GM19099 (cell line): ENCODE results near the gene NEGR1.

ENCODE experiments used
- POLR2A ChIP-seq: IDR thresholded peaks from 3 replicates; pipeline ENCODE4 v1.6.1; 2011; ENCODE audit warnings: low read depth; ENCODE audit not compliant: insufficient read length; ENCODE audit errors: extremely low read depth

Gene NEGR1

DNA sequence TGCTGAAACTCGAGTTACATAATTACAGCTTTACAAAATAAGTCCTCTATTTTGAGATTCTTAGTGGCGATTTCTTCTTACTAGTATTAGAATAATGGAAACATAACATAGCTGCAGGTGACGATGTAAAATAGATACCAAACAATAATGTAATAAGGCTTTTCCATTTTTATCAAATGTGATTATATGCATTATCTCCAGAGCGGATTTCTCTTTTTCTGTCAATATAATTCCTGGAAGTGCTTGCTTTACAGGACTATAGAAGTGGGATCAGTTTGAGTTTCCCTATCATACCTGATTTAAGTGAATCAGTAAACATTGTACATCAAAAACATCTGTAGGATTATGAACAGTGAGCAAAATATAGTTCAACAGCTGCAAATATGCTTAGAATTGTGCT, 442.5 kb downstream of the NEGR1 start:
- TF ChIP-seq POLR2A, result no peak

DNA sequence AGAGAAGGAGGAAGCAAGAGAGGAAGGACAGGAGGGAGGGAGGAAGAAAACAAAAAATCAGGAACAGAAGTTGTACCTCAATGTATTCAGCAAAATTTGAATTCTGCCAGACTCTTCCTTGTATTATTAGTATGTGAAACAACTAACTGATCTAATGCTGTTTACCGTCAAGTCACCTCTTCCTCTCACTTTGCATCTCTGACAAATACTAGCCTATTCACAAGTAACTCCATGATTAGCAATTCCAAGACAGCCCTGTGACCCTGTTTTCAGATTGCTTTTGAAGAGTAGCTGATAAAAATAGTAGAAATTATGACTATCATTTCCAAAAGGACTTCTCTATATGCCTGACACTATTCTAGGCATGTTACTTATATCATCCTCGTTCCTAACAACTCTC, 445.4 kb downstream of the NEGR1 start:
- TF ChIP-seq POLR2A, result no peak

DNA sequence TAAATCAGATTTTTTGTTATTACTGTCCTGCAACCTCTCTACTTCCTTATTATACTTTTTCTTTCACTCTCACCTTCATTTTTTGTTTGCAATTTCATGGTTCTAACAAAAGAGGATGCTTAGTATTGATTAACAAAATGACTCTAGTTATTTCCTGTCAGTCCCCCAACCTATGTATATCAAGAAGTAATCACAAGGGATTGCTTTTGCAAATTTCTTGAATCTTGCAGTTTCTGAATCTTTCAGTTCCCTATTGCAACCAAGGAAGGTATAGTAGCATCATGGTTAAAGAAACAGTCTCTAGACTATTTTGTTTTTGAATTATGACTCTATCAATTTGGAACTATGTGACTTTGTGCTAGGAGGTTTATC, 446.9 kb downstream of the NEGR1 start:
- no peak for TF ChIP-seq POLR2A

DNA sequence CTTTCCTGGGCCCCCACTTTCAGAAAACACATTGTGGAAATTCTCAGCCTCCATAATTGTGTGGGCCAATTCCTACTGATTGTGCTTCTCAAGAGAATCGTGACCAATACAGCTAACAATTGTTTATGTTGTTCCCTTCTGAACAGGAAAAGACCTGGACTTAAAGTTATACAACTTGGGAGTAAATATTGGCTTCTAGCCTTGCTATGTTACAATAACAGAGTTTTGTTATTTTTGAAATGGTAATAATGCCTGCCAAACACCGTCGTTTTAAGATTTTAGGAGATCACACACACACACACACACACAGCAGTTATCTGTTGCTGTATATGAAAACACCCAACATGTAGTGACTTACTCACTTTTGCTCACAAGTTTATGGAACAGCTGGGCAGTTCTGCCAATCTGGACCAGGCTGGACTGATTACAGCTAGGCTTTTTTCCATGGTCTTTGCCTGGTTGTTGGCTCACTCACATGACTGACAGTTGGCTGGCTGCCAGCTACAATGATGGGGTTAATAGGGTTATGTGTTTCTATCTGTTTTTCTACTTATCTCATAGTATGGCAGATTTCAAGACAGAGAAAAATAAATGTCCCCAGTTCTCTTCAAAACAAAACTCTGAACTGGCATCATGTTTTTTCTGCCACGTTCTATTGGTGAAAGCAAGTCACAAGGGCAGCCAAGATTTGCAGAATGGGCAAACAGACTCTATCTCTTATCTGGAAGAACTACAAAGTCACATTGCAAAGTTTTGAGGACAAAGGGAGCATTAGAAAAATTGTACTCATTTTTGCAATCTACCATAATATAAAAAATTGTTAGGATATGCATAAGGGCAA, 447.5 kb downstream of the NEGR1 start:
- no peak for TF ChIP-seq POLR2A

DNA sequence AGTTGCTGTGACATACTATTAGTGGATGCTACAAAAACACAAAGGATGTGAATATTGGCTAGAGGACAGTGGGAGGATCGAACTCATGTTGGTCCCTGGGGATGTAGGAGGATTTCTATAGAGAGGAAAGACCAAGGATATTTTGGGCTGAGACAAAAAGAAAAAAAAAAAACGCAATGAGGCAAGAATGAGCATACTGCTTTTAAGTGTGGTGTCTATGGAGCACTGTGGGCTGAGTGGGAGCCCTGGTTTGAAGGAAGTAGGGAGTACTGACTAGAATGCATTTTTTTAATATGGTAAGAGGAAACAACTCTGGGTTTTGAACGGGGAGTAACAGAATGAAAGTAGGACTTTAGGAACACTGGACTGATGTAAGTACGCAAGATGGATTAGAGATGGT, 450.7 kb downstream of the NEGR1 start:
- no peak for TF ChIP-seq POLR2A

DNA sequence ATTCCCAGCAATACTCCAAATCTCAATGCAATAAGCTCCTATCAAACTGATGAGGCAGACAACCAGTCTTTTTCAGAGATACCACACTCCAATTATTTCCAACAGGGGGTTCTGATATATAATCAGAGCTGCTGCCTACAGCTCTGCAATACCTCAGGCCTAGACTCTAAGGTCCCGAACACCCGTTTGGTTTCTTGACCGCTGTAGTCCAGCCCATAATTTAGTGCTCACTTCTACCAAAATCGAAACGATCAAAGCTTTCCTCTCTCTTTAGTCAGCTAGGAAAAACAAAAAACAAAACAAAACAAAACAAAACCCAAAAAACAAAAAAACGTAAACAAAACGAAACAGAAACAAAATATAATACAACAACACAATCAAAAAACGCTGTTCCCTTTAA, 453.0 kb downstream of the NEGR1 start:
- TF ChIP-seq POLR2A, result no peak

GRCh38 chr1:71828431-71829012, 453.8 kb downstream of the NEGR1 start:
- no peak for TF ChIP-seq POLR2A

- TF ChIP-seq POLR2A, result no peak
These were observed 458.5 kb downstream of the NEGR1 start for GRCh38 chr1:71823708-71824305.

GRCh38 chr1:71817028-71817427, 465.3 kb downstream of the NEGR1 start:
- TF ChIP-seq POLR2A, result no peak

- no peak for TF ChIP-seq POLR2A
These were observed 473.3 kb downstream of the NEGR1 start for GRCh38 chr1:71809085-71809484.

DNA sequence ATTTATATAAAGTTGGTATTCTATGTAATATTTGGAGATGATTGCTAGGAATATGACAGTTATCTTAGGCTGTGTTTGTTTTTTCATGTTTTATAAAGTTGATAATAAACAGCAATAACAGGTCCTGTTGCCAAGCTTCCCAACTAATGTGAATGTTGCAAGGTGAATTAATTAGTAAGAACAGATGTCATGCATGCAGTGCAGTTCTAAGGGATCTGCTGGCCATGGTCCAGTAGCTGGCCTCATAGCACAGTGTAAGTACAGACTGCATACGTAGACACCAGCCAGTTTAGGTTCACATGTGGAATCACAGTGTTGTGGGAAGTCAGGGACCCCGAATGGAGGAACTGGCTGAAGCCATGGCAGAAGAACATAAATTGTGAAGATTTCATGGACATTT, 478.2 kb downstream of the NEGR1 start:
- no peak for TF ChIP-seq POLR2A

DNA sequence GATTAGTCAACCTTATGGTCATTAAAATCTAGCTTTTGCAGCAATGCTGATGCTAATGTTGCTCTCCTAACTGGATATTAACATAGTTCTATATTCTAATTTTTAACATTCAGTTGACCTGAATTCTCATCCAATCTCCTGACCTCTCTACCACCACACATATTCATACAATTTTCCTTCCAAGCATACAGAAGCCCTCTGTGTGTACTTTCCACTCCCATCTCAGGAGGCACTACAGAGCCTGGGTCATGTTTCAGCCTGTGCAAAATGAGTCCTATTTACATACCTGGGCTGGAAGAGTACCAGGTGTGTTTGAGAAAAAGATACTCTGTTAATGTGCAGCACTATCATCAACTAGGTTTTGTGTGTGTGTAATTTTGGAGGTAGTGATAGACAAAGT, 486.3 kb downstream of the NEGR1 start:
- no peak for TF ChIP-seq POLR2A

- TF ChIP-seq POLR2A, result no peak
These were observed 490.1 kb downstream of the NEGR1 start for GRCh38 chr1:71792264-71792663.

DNA sequence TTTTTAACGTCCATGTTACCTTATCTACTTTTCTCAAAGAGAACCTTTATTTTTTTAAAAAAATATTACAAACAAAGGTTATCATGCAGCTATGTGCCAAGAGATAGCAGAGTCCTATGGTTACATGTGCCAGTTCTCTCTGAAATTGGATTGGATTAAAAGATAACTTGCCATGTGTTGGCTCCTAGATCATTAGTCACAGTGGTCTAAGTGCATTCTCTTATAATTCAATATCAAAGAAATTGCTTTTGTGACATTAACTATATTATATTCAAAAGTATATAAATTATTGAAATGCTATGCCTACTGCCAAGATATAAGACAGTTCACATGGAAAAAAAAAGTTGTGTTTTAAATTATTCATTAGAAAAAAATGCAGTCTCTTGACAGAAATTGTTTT, 494.2 kb downstream of the NEGR1 start:
- no peak for TF ChIP-seq POLR2A

DNA sequence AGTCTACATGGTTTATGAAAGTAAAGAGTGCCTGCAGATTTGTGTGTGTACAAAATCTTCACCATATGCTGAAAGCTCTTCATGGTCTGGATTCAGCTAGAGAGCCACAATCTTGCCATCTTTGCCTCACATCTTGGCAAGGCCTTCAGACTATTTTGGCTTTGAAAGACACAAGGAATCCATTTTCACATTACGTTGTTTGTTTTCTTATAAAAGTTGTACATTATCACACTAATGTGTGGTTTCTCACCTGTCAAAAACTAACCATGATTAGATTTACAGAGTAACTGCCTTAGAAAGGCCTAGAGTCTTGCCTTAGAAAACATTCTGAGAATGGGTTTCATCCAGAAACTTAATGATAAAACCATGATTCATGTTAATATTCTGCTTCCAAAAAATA, 494.6 kb downstream of the NEGR1 start:
- no peak for TF ChIP-seq POLR2A

- TF ChIP-seq POLR2A, result no peak
These were observed 496.1 kb downstream of the NEGR1 start for GRCh38 chr1:71786218-71786617.
